Trophoblast cell (in vitro differentiated cells and primary cell): Measurements from ENCODE around the gene OR51B4.

Experiments
- DNase-seq, 2 donors: peaks; one replicate each; pipeline ENCODE4 v3.0.0-alpha.2; 2016
- H2AFZ ChIP-seq: 2 replicates; pipeline ENCODE4 v1.6.1; 2013; ENCODE audit warnings: low read length, moderate library complexity, mild to moderate bottlenecking; ENCODE audit not compliant: insufficient read depth, poor library complexity
- H2AK5ac ChIP-seq: 2 replicates; pipeline ENCODE4 v1.6.1; 2013; ENCODE audit warnings: mild to moderate bottlenecking, low read length
- H2BK120ac ChIP-seq: 2 replicates; pipeline ENCODE4 v1.6.1; 2013; ENCODE audit warnings: low read length, mild to moderate bottlenecking, moderate library complexity; ENCODE audit not compliant: insufficient read depth, poor library complexity
- H2BK12ac ChIP-seq: 2 replicates; pipeline ENCODE4 v1.6.1; 2013; ENCODE audit warnings: mild to moderate bottlenecking, low read length, moderate library complexity
- H2BK5ac ChIP-seq: 2 replicates; pipeline ENCODE4 v1.6.1; 2013; ENCODE audit warnings: low read length, low read depth, moderate library complexity, mild to moderate bottlenecking; ENCODE audit not compliant: poor library complexity
- H3K14ac ChIP-seq: 2 replicates; pipeline ENCODE4 v1.6.1; 2013; ENCODE audit warnings: mild to moderate bottlenecking, low read length
- H3K18ac ChIP-seq: 2 replicates; pipeline ENCODE4 v1.6.1; 2013; ENCODE audit warnings: mild to moderate bottlenecking, low read length
- H3K23ac ChIP-seq: 2 replicates; pipeline ENCODE4 v1.6.1; 2013; ENCODE audit warnings: low read length
- H3K27ac ChIP-seq: 2 replicates; pipeline ENCODE4 v1.5.1; 2013; ENCODE audit warnings: low read depth, mild to moderate bottlenecking, inconsistent platforms, low read length, moderate library complexity
- H3K27me3 ChIP-seq: 2 replicates; pipeline ENCODE4 v1.6.1; 2013; ENCODE audit warnings: inconsistent platforms, mild to moderate bottlenecking, low read length, moderate library complexity; ENCODE audit not compliant: insufficient read depth
- H3K36me3 ChIP-seq, 2 experiments: 1 replicate in 1 of 2; 2 replicates in 1 of 2; pipeline ENCODE4 v1.6.1; 2013; ENCODE audit warnings: low read length in 2 of 2, mild to moderate bottlenecking in 2 of 2, moderate library complexity in 1 of 2; ENCODE audit not compliant: insufficient read depth in 2 of 2, control insufficient read depth in 1 of 2
- H3K4ac ChIP-seq: 2 replicates; pipeline ENCODE4 v1.6.1; 2013; ENCODE audit warnings: low read depth, mild to moderate bottlenecking, low read length, moderate library complexity
- H3K4me1 ChIP-seq, 2 experiments: 1 replicate in 1 of 2; 2 replicates in 1 of 2; pipeline ENCODE4 v1.6.1; 2013; ENCODE audit warnings: low read length in 2 of 2, mild to moderate bottlenecking in 2 of 2, moderate library complexity in 1 of 2; ENCODE audit not compliant: insufficient read depth in 2 of 2, control insufficient read depth in 1 of 2
- H3K4me2 ChIP-seq: 2 replicates; pipeline ENCODE4 v1.6.1; 2013; ENCODE audit warnings: inconsistent platforms, mild to moderate bottlenecking, low read length, moderate library complexity
- H3K4me3 ChIP-seq: 2 replicates; pipeline ENCODE4 v1.5.1; 2013; ENCODE audit warnings: mild to moderate bottlenecking, low read depth, low read length, inconsistent platforms
- H3K79me1 ChIP-seq: one replicate; pipeline ENCODE4 v1.6.1; 2013; ENCODE audit warnings: low read length
- H3K79me2 ChIP-seq: 2 replicates; pipeline ENCODE4 v1.6.1; 2013; ENCODE audit warnings: low read length, mild to moderate bottlenecking; ENCODE audit not compliant: control insufficient read depth, insufficient read depth, poor library complexity
- H3K9ac ChIP-seq: 2 replicates; pipeline ENCODE4 v1.6.1; 2013; ENCODE audit warnings: mild to moderate bottlenecking, low read length
- H3K9me3 ChIP-seq: 2 replicates; pipeline ENCODE4 v1.6.1; 2013; ENCODE audit warnings: low read depth, mild to moderate bottlenecking, control low read depth, inconsistent platforms, low read length; ENCODE audit not compliant: insufficient read depth
- H4K12ac ChIP-seq: 2 replicates; pipeline ENCODE4 v1.6.1; 2013; ENCODE audit warnings: low read depth, mild to moderate bottlenecking, low read length, moderate library complexity
- H4K8ac ChIP-seq: 2 replicates; pipeline ENCODE4 v1.6.1; 2013; ENCODE audit warnings: low read depth, mild to moderate bottlenecking, low read length, moderate library complexity
- H4K91ac ChIP-seq: one replicate; pipeline ENCODE4 v1.6.1; 2013; ENCODE audit warnings: low read depth, mild to moderate bottlenecking, low read length, moderate library complexity
- WGBS: extraction: QIAGEN DNeasy Blood & Tissue Kit; methylation state at CpG from one replicate; pipeline ENCODE4 v1.1.7; 2013; ENCODE audit warnings: missing lambda C conversion rate; ENCODE audit not compliant: insufficient read length, insufficient coverage; ENCODE audit errors: extremely low coverage; 5-methylcytosine and 5-hydroxymethylcytosine counted together

Gene OR51B4

DNA sequence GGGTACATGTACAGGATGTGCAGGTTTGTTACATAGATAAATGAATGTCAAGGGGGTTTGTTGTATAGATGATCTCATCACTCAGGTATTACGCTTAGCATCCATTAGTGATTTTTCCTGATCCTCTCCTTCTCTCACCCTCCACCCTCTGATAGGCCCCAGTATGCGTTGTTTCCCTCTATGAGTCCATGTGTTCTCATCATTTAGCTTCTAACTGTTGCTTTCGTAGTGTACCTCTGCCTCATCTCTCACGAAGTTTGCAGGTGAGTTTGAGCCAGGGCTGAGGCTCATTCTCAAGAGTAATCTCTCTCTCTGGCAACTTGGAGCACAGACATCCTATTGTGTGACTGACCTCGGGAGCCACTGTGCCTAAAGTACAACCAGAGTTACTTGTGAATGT, 27.4 kb downstream of the OR51B4 start:
- Histone ChIP-seq H2BK12ac (no peak overlapping the region), H3K4me1 (no peaks in the 10 kb centered on the region), H3K79me1 (no peaks in the 10 kb centered on the region), H3K27ac (no peak overlapping the region), H3K18ac (no peak overlapping the region), H3K23ac (no peak overlapping the region), H2BK120ac (no peak overlapping the region), H4K91ac (no peak overlapping the region), H3K27me3 (no peaks in the 10 kb centered on the region), H3K4me3 (no peak overlapping the region), H4K12ac (no peak overlapping the region), H3K14ac (no peak overlapping the region), H3K4me2 (no peak overlapping the region), H3K36me3 (no peaks in the 10 kb centered on the region), H3K4ac (no peak overlapping the region), H2AFZ (no peak overlapping the region), H2AK5ac (no peak overlapping the region), H3K9ac (no peak overlapping the region), H2BK5ac (no peak overlapping the region), H3K9me3 (no peaks in the 10 kb centered on the region), H3K79me2 (no peaks in the 10 kb centered on the region), H4K8ac (no peak overlapping the region)
- DNase-seq: no peak
- whole genome bisulfite sequencing: no CpG with 5 or more reads among the region's 5 CpGs

DNA sequence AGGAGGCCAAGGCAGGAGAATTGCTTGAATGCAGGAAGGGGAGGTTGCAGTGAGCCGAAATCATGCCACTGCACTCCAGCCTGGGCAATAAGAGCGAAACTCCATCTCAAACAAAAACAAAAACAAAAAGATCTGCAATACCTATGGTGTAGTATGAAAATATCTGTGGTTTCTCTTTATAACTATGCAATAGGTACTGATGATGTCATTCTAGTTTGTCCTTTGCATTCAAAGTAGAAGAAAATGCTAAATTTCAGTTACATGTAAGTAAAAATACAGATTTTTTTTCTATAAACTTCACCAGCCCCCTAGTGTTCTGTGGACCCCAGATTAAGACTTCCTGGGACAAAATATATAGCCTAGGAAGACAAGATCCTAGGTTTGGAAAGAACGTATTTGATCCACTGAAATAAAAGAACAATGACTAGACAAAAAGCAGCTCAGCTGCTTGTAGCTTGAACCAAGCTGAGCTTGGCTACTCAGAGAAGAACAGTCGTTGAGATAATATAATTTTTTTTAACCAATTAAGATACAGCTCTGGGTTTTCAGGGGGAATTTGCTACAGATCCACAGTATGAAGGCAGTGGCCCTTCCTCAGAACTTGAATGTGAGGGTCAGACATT, 29.2 kb downstream of the OR51B4 start:
- no peak overlapping the region for H3K27ac ChIP-seq
- H3K18ac ChIP-seq: no peak overlapping the region
- H4K8ac ChIP-seq: no peak overlapping the region
- H3K23ac ChIP-seq: no peak overlapping the region
- H3K79me1 ChIP-seq: no peaks in the 10 kb centered on the region
- no peaks in the 10 kb centered on the region for H3K36me3 ChIP-seq
- DNase-seq: no peak
- H3K27me3 ChIP-seq: no peaks in the 10 kb centered on the region
- H3K4ac ChIP-seq: no peak overlapping the region
- H4K12ac ChIP-seq: no peak overlapping the region
- H4K91ac ChIP-seq: no peak overlapping the region
- no peaks in the 10 kb centered on the region for H3K79me2 ChIP-seq
- no peaks in the 10 kb centered on the region for H3K9me3 ChIP-seq
- H2BK5ac ChIP-seq: no peak overlapping the region
- no peak overlapping the region for H3K14ac ChIP-seq
- H3K4me3 ChIP-seq: no peak overlapping the region
- no peak overlapping the region for H2BK120ac ChIP-seq
- no CpG with 5 or more reads among the region's 4 CpGs for WGBS
- no peak overlapping the region for H2BK12ac ChIP-seq
- H3K4me2 ChIP-seq: no peak overlapping the region
- H3K9ac ChIP-seq: no peak overlapping the region
- H2AFZ ChIP-seq: no peak overlapping the region
- H2AK5ac ChIP-seq: no peak overlapping the region
- H3K4me1 ChIP-seq: no peaks in the 10 kb centered on the region

DNA sequence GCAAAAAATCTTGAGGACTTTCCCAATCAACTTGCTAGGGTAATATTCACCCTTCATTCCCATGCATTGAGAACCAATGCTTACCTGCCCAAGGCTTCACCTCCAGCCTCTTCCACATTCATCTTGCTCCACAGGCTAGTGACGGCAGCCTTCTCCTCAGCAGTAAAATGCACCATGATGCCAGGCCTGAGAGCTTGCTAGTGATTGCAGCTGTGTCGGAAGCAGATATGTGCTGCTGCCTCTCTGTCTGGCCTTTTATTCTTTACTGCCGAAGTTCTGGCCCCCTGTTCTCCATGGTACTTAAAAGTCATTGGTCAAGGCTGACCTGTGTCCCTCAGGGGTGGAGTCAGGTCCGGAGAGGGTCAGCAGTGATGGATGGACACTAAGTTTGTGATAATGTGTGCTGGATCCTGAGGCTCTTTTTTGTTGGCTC, 32.0 kb downstream of the OR51B4 start, which contains the start of gene HBE1:
HBE1 (minus strand) TSS at position 231 of the 433 bp plus-strand sequence; CDS start at position 176, 55 bp downstream.
- Histone ChIP-seq H3K23ac (no peak within 1 kb of the TSS), H3K14ac (no peak within 1 kb of the TSS), H4K91ac (no peak within 1 kb of the TSS), H3K9me3 (no peaks in the 10 kb centered on the region), H3K18ac (no peak within 1 kb of the TSS), H3K79me1 (no peaks in the 10 kb centered on the region), H3K27ac (no peak within 1 kb of the TSS), H3K27me3 (no peaks in the 10 kb centered on the region), H2AFZ (no peak within 1 kb of the TSS), H2BK12ac (no peak within 1 kb of the TSS), H3K79me2 (no peaks in the 10 kb centered on the region), H3K4me2 (no peak within 1 kb of the TSS), H3K4me1 (no peaks in the 10 kb centered on the region), H3K36me3 (no peaks in the 10 kb centered on the region), H4K8ac (no peak within 1 kb of the TSS), H2BK5ac (no peak within 1 kb of the TSS), H2AK5ac (no peak within 1 kb of the TSS), H3K4me3 (no peak within 1 kb of the TSS), H3K4ac (no peak within 1 kb of the TSS), H3K9ac (no peak within 1 kb of the TSS), H2BK120ac (no peak within 1 kb of the TSS), H4K12ac (no peak within 1 kb of the TSS)
- WGBS: no CpG with 5 or more reads among the region's 4 CpGs
- DNase-seq: no peak

DNA sequence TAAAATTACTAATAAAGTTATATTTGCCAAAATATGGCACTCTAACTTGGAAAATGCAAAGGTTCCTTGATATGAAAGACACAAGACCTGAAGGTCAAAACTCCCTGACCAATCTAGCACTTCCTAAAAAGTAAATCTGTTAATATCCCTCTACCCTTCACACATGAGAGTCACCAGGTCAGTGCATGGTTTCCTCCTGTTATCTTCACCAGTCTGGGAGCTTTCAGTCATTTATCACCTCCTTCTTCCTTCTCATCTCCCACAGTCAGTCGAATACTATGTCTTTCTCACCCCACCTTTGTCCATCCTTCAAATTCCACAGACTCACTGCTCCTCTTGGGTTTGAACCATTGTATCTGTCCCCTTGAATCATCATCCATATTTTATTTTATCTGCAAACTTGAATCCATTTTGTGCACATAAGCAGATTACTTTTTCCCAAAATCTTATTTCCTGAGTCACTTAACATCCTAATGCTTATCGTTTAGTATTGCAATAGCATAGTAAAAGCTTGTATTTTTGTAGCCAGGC, 34.6 kb downstream of the OR51B4 start:
- Histone ChIP-seq H3K23ac (no peak overlapping the region), H3K4me1 (no peaks in the 10 kb centered on the region), H4K8ac (no peak overlapping the region), H4K12ac (no peak overlapping the region), H3K79me2 (no peaks in the 10 kb centered on the region), H2BK120ac (no peak overlapping the region), H2BK5ac (no peak overlapping the region), H3K4me3 (no peak overlapping the region), H3K27ac (no peak overlapping the region), H2AFZ (no peak overlapping the region), H3K79me1 (no peaks in the 10 kb centered on the region), H3K9me3 (no peaks in the 10 kb centered on the region), H2AK5ac (no peak overlapping the region), H2BK12ac (no peak overlapping the region), H3K14ac (no peak overlapping the region), H3K27me3 (no peaks in the 10 kb centered on the region), H3K4me2 (no peak overlapping the region), H3K36me3 (no peaks in the 10 kb centered on the region), H4K91ac (no peak overlapping the region), H3K4ac (no peak overlapping the region), H3K18ac (no peak overlapping the region), H3K9ac (no peak overlapping the region)
- no CpG with 5 or more reads among the region's 2 CpGs for WGBS
- DNase-seq: no peak
